ENCODE measurements around the gene CDC40.
"Not testable (repeated sequence)": the region's sequence is repeated elsewhere in the genome, so short reads cannot be mapped to it uniquely, and the experiment has no call there.

Gene CDC40

GRCh38 chr6:110266996-110267395, 86.8 kb downstream of the CDC40 start:
- Histone ChIP-seq H3K27me3 (ENCODE audit: insufficient read depth, low read length, poor library complexity) (no peaks in the 10 kb centered on the region), H3K79me2 (ENCODE audit: insufficient read depth, low read length) (no peaks in the 10 kb centered on the region), H3K9me3 (ENCODE audit: insufficient read depth, low read length, severe bottlenecking) (no peaks in the 10 kb centered on the region), H3K4me1 (ENCODE audit: insufficient read depth, low read length) (no peaks in the 10 kb centered on the region), H3K4me3 (ENCODE audit: low read depth in 1 of 2, low read length in 2 of 2) (no peak overlapping the region), H3K27ac (ENCODE audit: low read length) (no peak overlapping the region), H4K20me1 (ENCODE audit: insufficient read depth, low read length) (no peaks in the 10 kb centered on the region), H2AFZ (ENCODE audit: low read depth, low read length) (no peak overlapping the region), H3K9ac (ENCODE audit: low read depth, low read length) (no peak overlapping the region), H3K4me2 (ENCODE audit: insufficient read depth, low read length) (no peak overlapping the region), H3K36me3 (ENCODE audit: insufficient read depth, low read length) (no peaks in the 10 kb centered on the region)
- TF ChIP-seq EZH2 (IDR thresholded peaks at IDR 0.05; ENCODE audit: borderline replicate concordance, low read depth, low read length, severe bottlenecking) (no peak), CTCF (IDR thresholded peaks at IDR 0.05; ENCODE audit: borderline replicate concordance, extremely low read depth, low read length, poor library complexity, severe bottlenecking) (no peak)
- DNase-seq, result no peak
- no peak for ATAC-seq (ENCODE audit: insufficient read depth, low read depth)

GRCh38 chr6:110269623-110270022, 89.4 kb downstream of the CDC40 start:
- H3K4me1 ChIP-seq (ENCODE audit: insufficient read depth, low read length), result no peaks in the 10 kb centered on the region
- no peak overlapping the region for H3K4me3 ChIP-seq (ENCODE audit: low read depth in 1 of 2, low read length in 2 of 2)
- no peaks in the 10 kb centered on the region for H3K79me2 ChIP-seq (ENCODE audit: insufficient read depth, low read length)
- no peaks in the 10 kb centered on the region for H3K27me3 ChIP-seq (ENCODE audit: insufficient read depth, low read length, poor library complexity)
- DNase-seq, result no peak
- H3K9ac ChIP-seq (ENCODE audit: low read depth, low read length), result no peak overlapping the region
- H3K36me3 ChIP-seq (ENCODE audit: insufficient read depth, low read length), result no peaks in the 10 kb centered on the region
- no peaks in the 10 kb centered on the region for H3K9me3 ChIP-seq (ENCODE audit: insufficient read depth, low read length, severe bottlenecking)
- no peak overlapping the region for H3K4me2 ChIP-seq (ENCODE audit: insufficient read depth, low read length)
- no peak overlapping the region for H2AFZ ChIP-seq (ENCODE audit: low read depth, low read length)
- H3K27ac ChIP-seq (ENCODE audit: low read length), result no peak overlapping the region
- no peaks in the 10 kb centered on the region for H4K20me1 ChIP-seq (ENCODE audit: insufficient read depth, low read length)
- no peak for TF ChIP-seq EZH2 (IDR thresholded peaks at IDR 0.05; ENCODE audit: borderline replicate concordance, low read depth, low read length, severe bottlenecking)
- ATAC-seq (ENCODE audit: insufficient read depth, low read depth), result no peak

GRCh38 chr6:110270165-110270564, 89.9 kb downstream of the CDC40 start:
- Histone ChIP-seq H3K4me1 (ENCODE audit: insufficient read depth, low read length) (no peaks in the 10 kb centered on the region), H4K20me1 (ENCODE audit: insufficient read depth, low read length) (no peaks in the 10 kb centered on the region), H3K27me3 (ENCODE audit: insufficient read depth, low read length, poor library complexity) (no peaks in the 10 kb centered on the region), H3K27ac (ENCODE audit: low read length) (no peak overlapping the region), H2AFZ (ENCODE audit: low read depth, low read length) (no peak overlapping the region), H3K4me2 (ENCODE audit: insufficient read depth, low read length) (no peak overlapping the region), H3K36me3 (ENCODE audit: insufficient read depth, low read length) (no peaks in the 10 kb centered on the region), H3K4me3 (ENCODE audit: low read depth in 1 of 2, low read length in 2 of 2) (no peak overlapping the region), H3K79me2 (ENCODE audit: insufficient read depth, low read length) (no peaks in the 10 kb centered on the region), H3K9ac (ENCODE audit: low read depth, low read length) (no peak overlapping the region), H3K9me3 (ENCODE audit: insufficient read depth, low read length, severe bottlenecking) (no peaks in the 10 kb centered on the region)
- ATAC-seq (ENCODE audit: insufficient read depth, low read depth) (no peak), DNase-seq (no peak)
- no peak for TF ChIP-seq EZH2 (IDR thresholded peaks at IDR 0.05; ENCODE audit: borderline replicate concordance, low read depth, low read length, severe bottlenecking)
- no peak for TF ChIP-seq CTCF (IDR thresholded peaks at IDR 0.05; ENCODE audit: borderline replicate concordance, extremely low read depth, low read length, poor library complexity, severe bottlenecking)

- no peaks in the 10 kb centered on the region for H4K20me1 ChIP-seq (ENCODE audit: insufficient read depth, low read length)
- H3K4me1 ChIP-seq (ENCODE audit: insufficient read depth, low read length), result no peaks in the 10 kb centered on the region
- H3K4me2 ChIP-seq (ENCODE audit: insufficient read depth, low read length), result no peak overlapping the region
- DNase-seq, result no peak
- H2AFZ ChIP-seq (ENCODE audit: low read depth, low read length), result no peak overlapping the region
- no peaks in the 10 kb centered on the region for H3K36me3 ChIP-seq (ENCODE audit: insufficient read depth, low read length)
- no peak overlapping the region for H3K4me3 ChIP-seq (ENCODE audit: low read depth in 1 of 2, low read length in 2 of 2)
- H3K9ac ChIP-seq (ENCODE audit: low read depth, low read length), result no peak overlapping the region
- TF ChIP-seq EZH2 (IDR thresholded peaks at IDR 0.05; ENCODE audit: borderline replicate concordance, low read depth, low read length, severe bottlenecking), result no peak
- TF ChIP-seq CTCF (IDR thresholded peaks at IDR 0.05; ENCODE audit: borderline replicate concordance, extremely low read depth, low read length, poor library complexity, severe bottlenecking), result no peak
- H3K27me3 ChIP-seq (ENCODE audit: insufficient read depth, low read length, poor library complexity), result peaks cover 2% of the 10 kb centered on the region
- no peaks in the 10 kb centered on the region for H3K9me3 ChIP-seq (ENCODE audit: insufficient read depth, low read length, severe bottlenecking)
- no peak overlapping the region for H3K27ac ChIP-seq (ENCODE audit: low read length)
- no peaks in the 10 kb centered on the region for H3K79me2 ChIP-seq (ENCODE audit: insufficient read depth, low read length)
- ATAC-seq (ENCODE audit: insufficient read depth, low read depth), result no peak
Observed at GRCh38 chr6:110271732-110272022, 91.5 kb downstream of the CDC40 start.

GRCh38 chr6:110272781-110273180, 92.6 kb downstream of the CDC40 start:
- DNase-seq; H3K27me3 ChIP-seq (ENCODE audit: insufficient read depth, low read length, poor library complexity); H3K4me2 ChIP-seq (ENCODE audit: insufficient read depth, low read length); H3K9me3 ChIP-seq (ENCODE audit: insufficient read depth, low read length, severe bottlenecking); H3K79me2 ChIP-seq (ENCODE audit: insufficient read depth, low read length); H3K36me3 ChIP-seq (ENCODE audit: insufficient read depth, low read length); H3K9ac ChIP-seq (ENCODE audit: low read depth, low read length); ATAC-seq (ENCODE audit: insufficient read depth, low read depth); H3K27ac ChIP-seq (ENCODE audit: low read length); H3K4me1 ChIP-seq (ENCODE audit: insufficient read depth, low read length); H2AFZ ChIP-seq (ENCODE audit: low read depth, low read length); H4K20me1 ChIP-seq (ENCODE audit: insufficient read depth, low read length); H3K4me3 ChIP-seq (ENCODE audit: low read depth in 1 of 2, low read length in 2 of 2): not testable (repeated sequence)

All from DND-41 (cell line).